Measurements from ENCODE around the gene METTL26.

The METTL26 gene

DNA sequence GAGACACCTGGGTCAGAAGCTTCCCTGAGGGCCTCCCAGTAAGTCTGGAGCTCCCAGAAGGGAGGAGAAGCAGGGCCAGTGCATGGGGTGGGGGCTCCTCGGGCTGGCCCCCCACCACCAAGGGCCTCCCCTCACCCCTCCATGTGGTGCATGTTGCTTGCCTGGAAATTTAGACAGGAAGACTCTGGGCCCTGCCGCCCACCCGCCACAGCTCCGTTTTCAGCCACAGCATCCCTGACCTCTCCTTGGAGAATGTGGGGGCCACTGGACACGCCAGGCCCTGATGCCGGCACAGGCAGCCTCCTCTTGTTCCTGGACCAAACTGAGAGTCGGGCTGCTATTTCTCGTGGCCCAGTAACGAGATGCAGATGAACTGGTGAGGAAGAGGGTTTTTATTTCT is 2.7 kb upstream of the METTL26 start:
- Histone ChIP-seq H3K36me3 (ENCODE audit: control insufficient read depth, insufficient read depth, low read length) (peaks cover 8% of the 10 kb centered on the region), H3K4me1 (ENCODE audit: control insufficient read depth, insufficient read depth, low read length) (peaks cover 5% of the 10 kb centered on the region), H3K27me3 (ENCODE audit: control insufficient read depth, insufficient read depth, low read length) (no peaks in the 10 kb centered on the region), H3K9me3 (ENCODE audit: control insufficient read depth, insufficient read depth, low read length) (no peaks in the 10 kb centered on the region), H3K9ac (ENCODE audit: low read depth, low read length) (no peak overlapping the region), H3K4me3 (ENCODE audit: low read depth, low read length) (no peak overlapping the region)

DNA sequence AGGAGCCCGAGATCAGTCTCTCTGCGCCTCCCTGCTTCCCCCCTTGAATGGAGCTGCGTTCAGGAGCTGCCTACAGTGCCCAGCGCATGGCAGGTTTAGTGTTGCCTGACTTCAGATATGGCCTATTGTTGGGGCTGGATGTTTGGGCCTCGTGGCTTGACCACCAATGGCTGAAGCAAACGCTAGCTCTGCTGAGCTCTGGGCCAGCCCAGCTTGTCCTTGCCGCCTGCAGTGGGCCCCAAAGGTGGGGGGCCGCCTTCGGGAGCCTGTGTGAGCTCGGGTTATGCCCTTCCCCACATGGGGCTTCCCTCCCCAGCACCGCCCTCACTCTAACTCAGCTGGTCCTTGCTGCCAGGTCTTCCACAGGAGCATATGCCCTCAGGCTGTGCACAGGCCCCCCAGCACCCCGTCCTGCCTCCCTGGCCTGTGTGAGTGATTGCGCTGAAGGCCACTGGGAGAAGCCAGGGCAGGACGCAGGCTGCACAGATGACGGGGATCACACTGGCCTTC is 2.0 kb upstream of the METTL26 start:
- Histone ChIP-seq H3K9me3 (ENCODE audit: control insufficient read depth, insufficient read depth, low read length) (no peaks in the 10 kb centered on the region), H3K9ac (ENCODE audit: low read depth, low read length) (peak overlapping the region; percentile 47), H3K4me1 (ENCODE audit: control insufficient read depth, insufficient read depth, low read length) (peaks cover 5% of the 10 kb centered on the region), H3K27me3 (ENCODE audit: control insufficient read depth, insufficient read depth, low read length) (no peaks in the 10 kb centered on the region), H3K4me3 (ENCODE audit: low read depth, low read length) (peak overlapping the region; percentile 39), H3K36me3 (ENCODE audit: control insufficient read depth, insufficient read depth, low read length) (peaks cover 10% of the 10 kb centered on the region)

DNA sequence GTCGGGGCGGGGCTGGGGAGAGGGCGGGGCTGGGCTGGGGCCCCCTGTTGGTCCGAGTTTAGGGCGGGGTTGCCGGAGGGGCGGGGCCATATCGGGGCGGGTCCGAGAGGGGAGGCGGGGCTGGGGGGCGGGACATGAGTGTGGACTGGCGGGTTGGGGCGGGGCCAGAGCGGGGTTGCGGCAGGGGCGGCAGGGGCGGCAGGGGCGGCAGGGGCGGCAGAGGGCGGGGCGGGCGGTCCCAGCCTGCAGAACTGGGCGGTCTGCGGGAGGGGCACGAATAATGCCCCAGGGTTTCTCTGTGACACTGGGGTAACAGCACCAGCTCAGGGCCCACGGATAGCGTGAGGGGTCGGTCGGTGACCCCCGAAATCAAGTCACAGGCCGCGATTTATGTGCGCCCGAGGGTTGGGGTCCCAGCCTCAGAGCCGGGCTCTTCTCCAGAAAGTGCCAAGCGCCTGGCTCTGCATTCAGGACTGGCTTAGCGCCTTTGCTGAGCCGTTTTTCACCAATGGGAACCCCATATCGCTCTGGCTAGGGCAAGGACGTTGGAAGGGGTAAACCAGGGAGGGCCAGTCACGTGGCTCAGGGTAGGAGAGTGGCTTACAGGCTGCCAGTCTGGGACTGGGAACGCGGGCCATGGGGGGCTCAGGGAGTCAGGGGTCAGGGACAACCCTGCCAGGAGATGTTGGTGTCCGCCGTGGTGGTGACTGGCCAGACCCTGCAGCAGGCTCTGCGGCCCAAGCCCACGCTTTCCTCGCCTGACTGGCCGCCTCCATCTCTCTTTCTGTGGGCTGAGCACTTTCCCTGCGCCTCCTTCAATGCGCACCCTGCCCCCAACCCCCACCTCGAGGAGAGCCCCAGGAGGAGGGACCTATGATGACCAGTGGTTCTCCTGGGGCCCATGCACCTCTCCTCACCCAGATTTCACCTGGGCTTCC is 1.2 kb upstream of the METTL26 start:
- Histone ChIP-seq H3K27me3 (ENCODE audit: control insufficient read depth, insufficient read depth, low read length) (no peaks in the 10 kb centered on the region), H3K4me3 (ENCODE audit: low read depth, low read length) (peak overlapping the region; percentile 91), H3K4me1 (ENCODE audit: control insufficient read depth, insufficient read depth, low read length) (peaks cover 5% of the 10 kb centered on the region)

DNA sequence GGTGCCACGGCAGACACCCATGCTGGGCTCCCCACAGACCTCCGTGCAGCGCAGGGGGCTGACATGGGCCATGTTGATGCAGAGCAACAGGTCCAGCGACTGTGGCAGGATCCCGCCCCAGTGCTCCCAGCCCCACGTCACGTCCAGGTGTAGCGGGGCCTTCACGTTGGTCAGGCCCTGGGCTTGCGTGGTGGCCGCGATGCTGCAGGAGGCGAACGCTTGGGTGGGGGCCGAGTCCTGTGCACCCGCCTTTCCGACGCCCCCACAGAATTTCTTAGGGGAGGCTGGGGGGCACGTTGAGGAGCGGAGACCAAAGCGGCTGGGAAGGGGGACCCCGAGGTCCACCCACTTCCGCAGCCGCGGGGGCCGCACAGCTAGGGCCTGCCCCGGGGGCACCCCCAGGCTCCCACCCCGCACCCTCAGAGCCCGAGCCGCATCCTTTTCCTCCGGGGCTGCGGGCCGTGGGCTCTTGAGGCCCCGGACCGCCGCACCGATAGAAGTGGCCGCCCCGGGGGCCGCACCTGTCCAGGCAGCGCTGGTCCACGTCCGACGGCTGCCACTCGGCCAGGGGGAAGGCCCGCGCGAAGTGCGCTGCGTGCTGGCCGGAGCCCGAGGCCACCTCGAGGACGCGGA is 416 bp downstream of the METTL26 start:
- H3K9me3 ChIP-seq (ENCODE audit: control insufficient read depth, insufficient read depth, low read length), result no peaks in the 10 kb centered on the region
- peaks cover 5% of the 10 kb centered on the region for H3K4me1 ChIP-seq (ENCODE audit: control insufficient read depth, insufficient read depth, low read length)
- no peak overlapping the region for H3K9ac ChIP-seq (ENCODE audit: low read depth, low read length)
- H3K36me3 ChIP-seq (ENCODE audit: control insufficient read depth, insufficient read depth, low read length), result peaks cover 12% of the 10 kb centered on the region
- H3K4me3 ChIP-seq (ENCODE audit: low read depth, low read length), result peak overlapping the region; percentile 91
- H3K27me3 ChIP-seq (ENCODE audit: control insufficient read depth, insufficient read depth, low read length), result no peaks in the 10 kb centered on the region

More for the DNA sequence above, 1.2 kb upstream of the METTL26 start:
- Histone ChIP-seq H3K9me3 (ENCODE audit: control insufficient read depth, insufficient read depth, low read length) (no peaks in the 10 kb centered on the region), H3K36me3 (ENCODE audit: control insufficient read depth, insufficient read depth, low read length) (peaks cover 12% of the 10 kb centered on the region), H3K9ac (ENCODE audit: low read depth, low read length) (no peak overlapping the region)

DNA sequence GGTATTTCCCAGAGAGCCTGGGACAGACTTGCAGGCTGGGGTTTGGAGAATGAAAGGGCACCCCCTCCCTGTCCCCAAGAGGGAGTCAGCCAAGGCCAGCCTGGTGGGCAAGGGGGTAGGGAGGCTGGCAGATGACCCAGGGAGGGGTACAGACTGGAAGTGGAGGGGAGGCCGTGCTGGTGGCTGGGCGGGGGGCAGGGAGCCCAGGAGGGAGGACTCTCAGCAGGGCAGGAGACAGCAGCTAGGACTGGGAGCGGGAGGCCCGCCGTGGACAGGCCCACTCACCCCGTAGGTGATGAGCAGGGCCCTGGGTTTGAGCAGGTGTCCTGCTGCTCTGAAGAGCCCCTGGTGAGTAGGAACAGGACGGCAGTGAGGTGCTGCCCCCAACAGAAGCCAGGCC is 1.1 kb downstream of the METTL26 start:
- no peaks in the 10 kb centered on the region for H3K27me3 ChIP-seq (ENCODE audit: control insufficient read depth, insufficient read depth, low read length)
- no peak overlapping the region for H3K9ac ChIP-seq (ENCODE audit: low read depth, low read length)
- H3K9me3 ChIP-seq (ENCODE audit: control insufficient read depth, insufficient read depth, low read length), result no peaks in the 10 kb centered on the region
- no peak overlapping the region for H3K4me3 ChIP-seq (ENCODE audit: low read depth, low read length)
- H3K36me3 ChIP-seq (ENCODE audit: control insufficient read depth, insufficient read depth, low read length), result peaks cover 12% of the 10 kb centered on the region
- H3K4me1 ChIP-seq (ENCODE audit: control insufficient read depth, insufficient read depth, low read length), result peaks cover 7% of the 10 kb centered on the region

DNA sequence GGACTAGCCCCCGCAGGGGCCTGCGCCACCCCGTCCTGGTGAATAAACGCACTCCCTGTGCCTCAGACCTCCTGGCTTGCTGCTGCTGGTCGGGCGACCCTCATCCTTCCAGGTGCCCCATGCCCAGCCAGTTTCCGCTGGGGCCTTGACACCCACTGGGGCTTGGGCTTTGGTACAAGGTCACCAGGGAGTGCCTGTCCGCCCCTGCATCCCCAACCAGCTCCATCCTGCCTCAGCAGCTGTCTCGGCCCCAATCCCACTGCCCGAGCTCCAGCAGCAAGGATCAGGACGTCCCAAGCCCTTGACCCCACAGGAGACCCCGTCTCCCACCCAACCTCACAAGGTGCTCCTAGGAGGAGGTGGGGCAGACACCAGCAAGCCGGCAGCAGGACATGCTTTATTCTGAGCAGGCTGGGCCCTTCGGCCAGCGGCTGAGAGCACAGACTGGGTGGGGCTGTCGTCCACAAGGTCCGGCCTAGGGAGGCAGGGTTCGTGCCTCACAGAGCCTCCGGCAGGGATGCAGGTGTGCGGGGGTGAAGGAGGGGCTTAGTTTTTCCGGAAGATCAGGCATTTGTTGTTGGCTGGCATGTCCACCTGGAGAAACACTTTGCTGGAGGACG is 1.9 kb downstream of the METTL26 start:
- H3K36me3 ChIP-seq (ENCODE audit: control insufficient read depth, insufficient read depth, low read length), result peaks cover 12% of the 10 kb centered on the region
- peaks cover 9% of the 10 kb centered on the region for H3K4me1 ChIP-seq (ENCODE audit: control insufficient read depth, insufficient read depth, low read length)
- H3K27me3 ChIP-seq (ENCODE audit: control insufficient read depth, insufficient read depth, low read length), result no peaks in the 10 kb centered on the region
- H3K9ac ChIP-seq (ENCODE audit: low read depth, low read length), result no peak overlapping the region
- no peak overlapping the region for H3K4me3 ChIP-seq (ENCODE audit: low read depth, low read length)
- no peaks in the 10 kb centered on the region for H3K9me3 ChIP-seq (ENCODE audit: control insufficient read depth, insufficient read depth, low read length)

DNA sequence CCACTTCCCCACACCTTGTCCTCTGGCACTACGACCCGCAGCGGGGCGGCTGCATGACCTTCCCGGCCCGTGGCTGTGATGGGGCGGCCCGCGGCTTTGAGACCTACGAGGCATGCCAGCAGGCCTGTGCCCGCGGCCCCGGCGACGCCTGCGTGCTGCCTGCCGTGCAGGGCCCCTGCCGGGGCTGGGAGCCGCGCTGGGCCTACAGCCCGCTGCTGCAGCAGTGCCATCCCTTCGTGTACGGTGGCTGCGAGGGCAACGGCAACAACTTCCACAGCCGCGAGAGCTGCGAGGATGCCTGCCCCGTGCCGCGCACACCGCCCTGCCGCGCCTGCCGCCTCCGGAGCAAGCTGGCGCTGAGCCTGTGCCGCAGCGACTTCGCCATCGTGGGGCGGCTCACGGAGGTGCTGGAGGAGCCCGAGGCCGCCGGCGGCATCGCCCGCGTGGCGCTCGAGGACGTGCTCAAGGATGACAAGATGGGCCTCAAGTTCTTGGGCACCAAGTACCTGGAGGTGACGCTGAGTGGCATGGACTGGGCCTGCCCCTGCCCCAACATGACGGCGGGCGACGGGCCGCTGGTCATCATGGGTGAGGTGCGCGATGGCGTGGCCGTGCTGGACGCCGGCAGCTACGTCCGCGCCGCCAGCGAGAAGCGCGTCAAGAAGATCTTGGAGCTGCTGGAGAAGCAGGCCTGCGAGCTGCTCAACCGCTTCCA is 2.6 kb downstream of the METTL26 start:
- H3K4me1 ChIP-seq (ENCODE audit: control insufficient read depth, insufficient read depth, low read length), result peaks cover 7% of the 10 kb centered on the region
- peaks cover 12% of the 10 kb centered on the region for H3K36me3 ChIP-seq (ENCODE audit: control insufficient read depth, insufficient read depth, low read length)
- no peak overlapping the region for H3K4me3 ChIP-seq (ENCODE audit: low read depth, low read length)
- no peak overlapping the region for H3K9ac ChIP-seq (ENCODE audit: low read depth, low read length)
- no peaks in the 10 kb centered on the region for H3K9me3 ChIP-seq (ENCODE audit: control insufficient read depth, insufficient read depth, low read length)
- no peaks in the 10 kb centered on the region for H3K27me3 ChIP-seq (ENCODE audit: control insufficient read depth, insufficient read depth, low read length)

DNA sequence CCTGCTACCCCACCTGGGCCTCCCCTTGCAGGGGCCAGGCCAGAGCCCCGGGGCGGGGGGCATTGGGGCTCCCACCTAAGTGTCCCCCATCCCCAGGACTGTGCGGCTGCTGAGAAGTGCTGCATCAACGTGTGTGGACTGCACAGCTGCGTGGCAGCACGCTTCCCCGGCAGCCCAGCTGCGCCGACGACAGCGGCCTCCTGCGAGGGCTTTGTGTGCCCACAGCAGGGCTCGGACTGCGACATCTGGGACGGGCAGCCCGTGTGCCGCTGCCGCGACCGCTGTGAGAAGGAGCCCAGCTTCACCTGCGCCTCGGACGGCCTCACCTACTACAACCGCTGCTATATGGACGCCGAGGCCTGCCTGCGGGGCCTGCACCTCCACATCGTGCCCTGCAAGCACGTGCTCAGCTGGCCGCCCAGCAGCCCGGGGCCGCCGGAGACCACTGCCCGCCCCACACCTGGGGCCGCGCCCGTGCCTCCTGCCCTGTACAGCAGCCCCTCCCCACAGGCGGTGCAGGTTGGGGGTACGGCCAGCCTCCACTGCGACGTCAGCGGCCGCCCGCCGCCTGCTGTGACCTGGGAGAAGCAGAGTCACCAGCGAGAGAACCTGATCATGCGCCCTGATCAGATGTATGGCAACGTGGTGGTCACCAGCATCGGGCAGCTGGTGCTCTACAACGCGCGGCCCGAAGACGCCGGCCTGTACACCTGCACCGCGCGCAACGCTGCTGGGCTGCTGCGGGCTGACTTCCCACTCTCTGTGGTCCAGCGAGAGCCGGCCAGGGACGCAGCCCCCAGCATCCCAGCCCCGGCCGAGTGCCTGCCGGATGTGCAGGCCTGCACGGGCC is 3.4 kb downstream of the METTL26 start:
- H3K9me3 ChIP-seq (ENCODE audit: control insufficient read depth, insufficient read depth, low read length), result no peaks in the 10 kb centered on the region
- H3K27me3 ChIP-seq (ENCODE audit: control insufficient read depth, insufficient read depth, low read length), result no peaks in the 10 kb centered on the region
- H3K36me3 ChIP-seq (ENCODE audit: control insufficient read depth, insufficient read depth, low read length), result peaks cover 15% of the 10 kb centered on the region
- H3K4me3 ChIP-seq (ENCODE audit: low read depth, low read length), result no peak overlapping the region
- no peak overlapping the region for H3K9ac ChIP-seq (ENCODE audit: low read depth, low read length)
- peaks cover 7% of the 10 kb centered on the region for H3K4me1 ChIP-seq (ENCODE audit: control insufficient read depth, insufficient read depth, low read length)

DNA sequence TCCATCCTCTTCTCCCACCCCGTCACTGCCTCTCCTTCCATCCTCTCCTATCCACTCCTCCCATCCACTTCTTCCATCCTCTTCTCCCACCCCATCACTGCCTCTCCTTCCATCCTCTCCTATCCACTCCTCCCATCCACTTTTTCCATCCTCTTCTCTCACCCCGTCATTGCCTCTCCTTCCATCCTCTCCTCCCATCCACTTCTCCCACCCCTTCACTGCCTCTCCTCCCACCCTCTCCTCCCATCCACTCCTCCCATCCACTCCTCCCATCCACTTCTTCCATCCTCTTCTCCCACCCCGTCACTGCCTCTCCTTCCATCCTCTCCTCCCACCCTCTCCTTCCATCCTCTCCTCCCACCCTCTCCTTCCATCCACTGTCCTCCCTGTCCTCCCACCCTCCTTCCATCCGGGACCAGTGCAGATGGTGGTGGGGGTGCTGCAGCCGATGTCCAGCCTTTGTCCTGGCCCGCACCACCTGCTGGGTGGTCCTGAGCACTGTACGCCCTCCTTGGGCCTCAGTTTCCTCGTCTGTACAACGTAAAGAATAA is 4.2 kb downstream of the METTL26 start:
- H3K9me3 ChIP-seq (ENCODE audit: control insufficient read depth, insufficient read depth, low read length), result no peaks in the 10 kb centered on the region
- no peaks in the 10 kb centered on the region for H3K27me3 ChIP-seq (ENCODE audit: control insufficient read depth, insufficient read depth, low read length)
- H3K9ac ChIP-seq (ENCODE audit: low read depth, low read length), result no peak overlapping the region
- no peak overlapping the region for H3K4me3 ChIP-seq (ENCODE audit: low read depth, low read length)
- H3K36me3 ChIP-seq (ENCODE audit: control insufficient read depth, insufficient read depth, low read length), result peaks cover 15% of the 10 kb centered on the region
- peaks cover 4% of the 10 kb centered on the region for H3K4me1 ChIP-seq (ENCODE audit: control insufficient read depth, insufficient read depth, low read length)

DNA sequence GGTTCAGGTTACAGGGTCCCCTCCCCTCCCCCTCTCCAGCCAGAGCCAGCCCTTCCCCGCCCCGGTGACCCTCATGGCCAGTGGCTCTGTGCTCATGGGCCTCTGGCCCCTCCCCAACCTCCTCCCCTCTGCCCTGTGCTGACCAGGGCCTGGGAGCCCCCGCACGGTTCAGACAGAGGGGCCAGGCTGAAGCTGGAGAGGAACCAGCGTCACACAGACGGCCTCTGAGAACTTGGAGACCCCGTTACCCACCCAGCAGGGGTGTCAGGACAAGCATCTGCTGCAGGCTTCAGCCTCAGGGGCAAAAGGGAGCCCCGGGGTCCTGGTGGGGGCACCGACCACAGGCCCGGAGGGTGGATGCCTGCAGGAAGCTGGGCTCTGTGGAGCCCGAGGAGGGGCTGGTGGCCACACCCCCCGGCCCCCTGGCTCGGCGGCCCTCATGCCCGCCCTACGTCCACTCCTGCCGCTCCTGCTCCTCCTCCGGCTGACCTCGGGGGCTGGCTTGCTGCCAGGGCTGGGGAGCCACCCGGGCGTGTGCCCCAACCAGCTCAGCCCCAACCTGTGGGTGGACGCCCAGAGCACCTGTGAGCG is 5.2 kb downstream of the METTL26 start, which contains the start of gene WFIKKN1:
WFIKKN1 (plus strand) TSS at position 171 of the 591 bp plus-strand sequence; CDS start at position 440, 269 bp downstream.
- H3K4me3 ChIP-seq (ENCODE audit: low read depth, low read length), result peak within 1 kb of the TSS; percentile 32
- H3K27me3 ChIP-seq (ENCODE audit: control insufficient read depth, insufficient read depth, low read length), result no peaks in the 10 kb centered on the region
- H3K4me1 ChIP-seq (ENCODE audit: control insufficient read depth, insufficient read depth, low read length), result peaks cover 4% of the 10 kb centered on the region
- peak within 1 kb of the TSS; percentile 47 for H3K9ac ChIP-seq (ENCODE audit: low read depth, low read length)
- peaks cover 18% of the 10 kb centered on the region for H3K36me3 ChIP-seq (ENCODE audit: control insufficient read depth, insufficient read depth, low read length)
- no peaks in the 10 kb centered on the region for H3K9me3 ChIP-seq (ENCODE audit: control insufficient read depth, insufficient read depth, low read length)

All from iPS-15b (cell line).